ENCODE results near the gene HS3ST5. TPM values are rescaled to one million over a fixed set of nuclear protein-coding genes. Genes with fewer than 3 reads are reported as not detected.

Gene HS3ST5
- polyA plus RNA-seq, 3 donors, result not detected

DNA sequence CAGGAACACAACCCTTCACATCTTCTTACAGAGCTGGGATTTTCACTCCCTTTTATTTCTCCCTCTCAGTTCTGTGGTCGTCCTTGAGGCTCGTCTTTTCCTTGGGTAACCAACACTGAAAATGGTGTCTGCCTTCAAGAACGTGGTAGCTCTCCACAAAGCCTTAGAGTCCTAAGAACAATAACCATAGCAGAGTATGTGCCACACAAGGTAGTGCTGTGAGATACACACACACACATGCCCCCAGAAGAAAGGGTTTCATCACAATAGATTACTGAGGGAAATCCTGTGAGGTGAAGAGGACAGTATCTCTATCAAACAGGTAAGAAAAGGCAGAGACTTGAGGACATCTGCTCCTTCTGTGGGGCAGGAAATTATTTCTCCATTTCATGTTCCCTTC, 267.0 kb downstream of the HS3ST5 start:
- Mint-ChIP-seq H3K4me3 (no peak overlapping the region), H3K4me1 (no peaks in the 10 kb centered on the region), H3K9me3 (peaks cover 0 to 3% (median 3%) of the 10 kb centered on the region in 7 donors), H3K27me3 (ENCODE audit: low read depth in 3 of 3) (peaks cover 0 to 4% (median 2%) of the 10 kb centered on the region in 3 donors), H3K36me3 (no peaks in the 10 kb centered on the region), H3K27ac (no peak overlapping the region)
- Histone ChIP-seq H3K4me1 (ENCODE audit: control insufficient read depth in 1 of 2, insufficient read depth in 2 of 2, low read length in 2 of 2) (no peaks in the 10 kb centered on the region), H3K36me3 (replicated peaks in 1 of 2; ENCODE audit: control insufficient read depth in 1 of 2, insufficient read depth in 2 of 2, low read length in 2 of 2) (no peaks in the 10 kb centered on the region), H3K4me2 (replicated peaks; ENCODE audit: extremely low read depth, low read length, poor library complexity, severe bottlenecking) (no peak overlapping the region), H3K27me3 (ENCODE audit: control insufficient read depth in 2 of 2, insufficient read depth in 2 of 2, low read length in 2 of 2) (no peaks in the 10 kb centered on the region), H3K9me3 (replicated peaks in 1 of 2; ENCODE audit: control insufficient read depth in 1 of 2, insufficient read depth in 1 of 2, low read length in 2 of 2) (no peaks in the 10 kb centered on the region), H3K79me2 (ENCODE audit: insufficient read depth, low read length) (no peaks in the 10 kb centered on the region), H4K20me1 (ENCODE audit: insufficient read depth, low read length) (no peaks in the 10 kb centered on the region), H3K9ac (ENCODE audit: insufficient read depth, low read length, poor library complexity, severe bottlenecking) (no peak overlapping the region), H3K27ac (ENCODE audit: low read depth in 1 of 2, low read length in 2 of 2) (no peak overlapping the region), H3K4me3 (replicated peaks in 1 of 3; ENCODE audit: low read depth in 2 of 3, low read length in 3 of 3) (no peak overlapping the region), H2AFZ (ENCODE audit: insufficient read depth, low read depth, low read length, poor library complexity, severe bottlenecking) (no peak overlapping the region)
- DNase-seq, result no peak
- 88% methylated on average over 2 of the region's 3 CpGs for WGBS (ENCODE audit: insufficient coverage)
- intact Hi-C loops (cut with micrococcal nuclease), result no loop called here
- TF ChIP-seq, protein P1, sequence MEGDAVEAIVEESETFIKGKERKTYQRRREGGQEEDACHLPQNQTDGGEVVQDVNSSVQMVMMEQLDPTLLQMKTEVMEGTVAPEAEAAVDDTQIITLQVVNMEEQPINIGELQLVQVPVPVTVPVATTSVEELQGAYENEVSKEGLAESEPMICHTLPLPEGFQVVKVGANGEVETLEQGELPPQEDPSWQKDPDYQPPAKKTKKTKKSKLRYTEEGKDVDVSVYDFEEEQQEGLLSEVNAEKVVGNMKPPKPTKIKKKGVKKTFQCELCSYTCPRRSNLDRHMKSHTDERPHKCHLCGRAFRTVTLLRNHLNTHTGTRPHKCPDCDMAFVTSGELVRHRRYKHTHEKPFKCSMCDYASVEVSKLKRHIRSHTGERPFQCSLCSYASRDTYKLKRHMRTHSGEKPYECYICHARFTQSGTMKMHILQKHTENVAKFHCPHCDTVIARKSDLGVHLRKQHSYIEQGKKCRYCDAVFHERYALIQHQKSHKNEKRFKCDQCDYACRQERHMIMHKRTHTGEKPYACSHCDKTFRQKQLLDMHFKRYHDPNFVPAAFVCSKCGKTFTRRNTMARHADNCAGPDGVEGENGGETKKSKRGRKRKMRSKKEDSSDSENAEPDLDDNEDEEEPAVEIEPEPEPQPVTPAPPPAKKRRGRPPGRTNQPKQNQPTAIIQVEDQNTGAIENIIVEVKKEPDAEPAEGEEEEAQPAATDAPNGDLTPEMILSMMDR (IDR thresholded peaks at IDR 0.05), result no peak

DNA sequence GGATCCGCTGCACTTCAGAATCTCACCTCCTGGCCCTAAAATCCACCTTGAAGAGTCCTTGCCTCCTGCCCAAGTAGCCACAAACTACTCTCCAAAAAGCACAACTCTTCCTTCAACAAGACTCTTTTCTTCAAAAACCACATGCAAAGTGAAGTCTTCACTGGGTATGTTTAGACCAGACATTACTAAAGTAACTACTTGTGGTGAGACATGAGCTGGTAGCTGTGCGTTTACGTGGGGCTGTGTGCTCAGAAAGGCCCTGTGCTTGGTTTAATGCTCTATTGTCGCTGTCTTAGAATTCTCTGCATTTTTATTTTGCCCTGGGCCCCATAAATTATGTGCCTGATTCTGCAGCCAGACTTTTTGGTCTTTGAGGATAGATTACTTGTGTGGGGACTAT, 267.5 kb downstream of the HS3ST5 start:
- Mint-ChIP-seq H3K4me1 (no peaks in the 10 kb centered on the region), H3K36me3 (no peaks in the 10 kb centered on the region), H3K27ac (no peak overlapping the region), H3K4me3 (no peak overlapping the region), H3K9me3 (peaks cover 0 to 6% (median 3%) of the 10 kb centered on the region in 7 donors), H3K27me3 (ENCODE audit: low read depth in 3 of 3) (peaks cover 0 to 4% (median 2%) of the 10 kb centered on the region in 3 donors)
- Histone ChIP-seq H3K9me3 (replicated peaks in 1 of 2; ENCODE audit: control insufficient read depth in 1 of 2, insufficient read depth in 1 of 2, low read length in 2 of 2) (no peaks in the 10 kb centered on the region), H3K4me1 (ENCODE audit: control insufficient read depth in 1 of 2, insufficient read depth in 2 of 2, low read length in 2 of 2) (no peaks in the 10 kb centered on the region), H4K20me1 (ENCODE audit: insufficient read depth, low read length) (no peaks in the 10 kb centered on the region), H3K27me3 (ENCODE audit: control insufficient read depth in 2 of 2, insufficient read depth in 2 of 2, low read length in 2 of 2) (no peaks in the 10 kb centered on the region), H3K36me3 (replicated peaks in 1 of 2; ENCODE audit: control insufficient read depth in 1 of 2, insufficient read depth in 2 of 2, low read length in 2 of 2) (no peaks in the 10 kb centered on the region), H3K4me3 (replicated peaks in 1 of 3; ENCODE audit: low read depth in 2 of 3, low read length in 3 of 3) (no peak overlapping the region), H3K4me2 (replicated peaks; ENCODE audit: extremely low read depth, low read length, poor library complexity, severe bottlenecking) (no peak overlapping the region), H3K27ac (ENCODE audit: low read depth in 1 of 2, low read length in 2 of 2) (no peak overlapping the region), H2AFZ (ENCODE audit: insufficient read depth, low read depth, low read length, poor library complexity, severe bottlenecking) (no peak overlapping the region), H3K9ac (ENCODE audit: insufficient read depth, low read length, poor library complexity, severe bottlenecking) (no peak overlapping the region), H3K79me2 (ENCODE audit: insufficient read depth, low read length) (no peaks in the 10 kb centered on the region)
- TF ChIP-seq, protein P1 (IDR thresholded peaks at IDR 0.05), result no peak
- DNase-seq, result no peak
- intact Hi-C loops (cut with micrococcal nuclease), result no loop called here
- 100% methylated on average over 1 of the region's 4 CpGs for WGBS (ENCODE audit: insufficient coverage)
